ENCODE measurements around the gene KCNJ8.

- TF ChIP-seq CTCF (IDR thresholded peaks at IDR 0.05) (no peak), EP300 (IDR thresholded peaks at IDR 0.05; ENCODE audit: low read depth) (no peak), POLR2AphosphoS5 (IDR thresholded peaks at IDR 0.05) (no peak), POLR2A (IDR thresholded peaks at IDR 0.05) (no peak)
Observed at GRCh38 chr12:21797539-21797938, 23.0 kb upstream of the KCNJ8 start.

Data from transverse colon (tissue), 4 donors.